GM08714 (cell line): ENCODE results near the gene TSPAN9.
"Not testable (repeated sequence)": the region's sequence is repeated elsewhere in the genome, so short reads cannot be mapped to it uniquely, and the experiment has no call there.

Experiments
- H3K4me3 ChIP-seq: fragments of 200-500 bp; sonication (Bioruptor generic); 2 replicates; pipeline ENCODE4 v1.5.1; 2014; ENCODE audit warnings: mild to moderate bottlenecking, low read length, inconsistent platforms
- ZNF274 ChIP-seq: IDR thresholded peaks from 2 replicates; pipeline ENCODE4 v1.6.1; 2012; ENCODE audit warnings: mild to moderate bottlenecking, low read depth, low read length

TSPAN9 gene

GRCh38 chr12:3055026-3055703 is 22.0 kb upstream of the TSPAN9 start:
- TF ChIP-seq ZNF274, result no peak
- no peak overlapping the region for H3K4me3 ChIP-seq

GRCh38 chr12:3055704-3056467 is 21.3 kb upstream of the TSPAN9 start:
- TF ChIP-seq ZNF274, result no peak
- no peak overlapping the region for H3K4me3 ChIP-seq

- no peak overlapping the region for H3K4me3 ChIP-seq
- TF ChIP-seq ZNF274, result no peak
Measured at GRCh38 chr12:3061059-3061458, 16.1 kb upstream of the TSPAN9 start.

- TF ChIP-seq ZNF274, result no peak
- H3K4me3 ChIP-seq, result no peak overlapping the region
Measured at GRCh38 chr12:3061501-3062215, 15.5 kb upstream of the TSPAN9 start.

- no peak for TF ChIP-seq ZNF274
- no peak overlapping the region for H3K4me3 ChIP-seq
Measured at GRCh38 chr12:3065300-3065699, 11.9 kb upstream of the TSPAN9 start.

DNA sequence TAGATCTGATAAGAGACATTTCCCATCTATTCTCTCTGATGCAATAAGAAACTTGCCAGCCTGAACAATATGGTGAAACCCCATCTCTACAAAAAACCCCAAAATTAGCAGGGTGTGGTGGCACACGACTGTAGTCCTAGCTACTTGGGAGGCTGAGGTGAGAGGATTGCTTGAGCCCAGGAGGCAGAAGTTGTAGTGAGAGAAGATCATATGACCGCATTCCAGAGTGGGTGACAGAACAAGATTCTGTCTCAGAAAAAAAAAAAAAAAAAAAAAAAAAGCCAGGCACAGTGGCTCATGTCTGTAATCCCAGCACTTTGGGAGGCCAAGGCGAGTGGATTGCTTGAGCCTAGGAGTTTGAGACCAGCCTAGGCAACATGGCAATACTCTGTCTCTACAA is 11.3 kb upstream of the TSPAN9 start:
- H3K4me3 ChIP-seq, result not testable (repeated sequence)

DNA sequence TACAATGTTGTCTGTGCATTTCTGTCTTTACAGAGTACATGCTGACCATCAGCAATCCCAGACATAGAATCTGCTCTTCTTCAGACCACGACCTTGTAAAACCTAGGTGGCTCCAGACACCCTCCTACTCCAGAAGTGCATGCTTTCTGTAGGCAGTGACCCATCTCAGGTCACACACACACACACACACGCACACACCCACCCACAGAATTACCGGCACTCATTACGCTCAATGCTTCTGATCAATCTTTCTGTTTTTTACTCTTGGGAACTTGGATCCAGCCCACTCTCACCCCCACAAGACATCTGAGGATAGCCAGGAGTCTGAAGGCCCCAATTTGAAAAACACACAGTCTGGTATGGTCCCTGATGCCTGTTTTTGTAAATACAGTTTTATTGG is 7.5 kb upstream of the TSPAN9 start:
- TF ChIP-seq ZNF274, result no peak
- H3K4me3 ChIP-seq, result no peak overlapping the region

DNA sequence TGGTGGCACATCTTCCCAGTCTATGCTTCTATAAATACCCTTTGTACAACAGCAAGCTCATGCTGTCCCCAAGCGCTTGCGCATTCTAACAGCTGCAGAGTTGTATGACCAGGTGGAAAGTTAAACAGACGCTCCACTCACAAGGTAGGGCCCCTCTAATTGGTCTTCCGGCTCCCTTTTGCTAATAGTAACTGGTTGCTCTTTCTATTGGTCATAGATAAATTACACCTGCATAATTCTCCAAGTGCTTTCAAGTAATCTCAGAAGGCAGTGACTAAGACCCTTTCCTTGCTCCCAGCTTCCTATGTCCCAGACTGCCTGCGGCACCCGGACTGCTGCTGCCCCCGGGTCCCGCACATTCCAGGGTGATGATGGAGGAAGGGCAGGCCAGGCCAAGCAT is 6.1 kb upstream of the TSPAN9 start:
- TF ChIP-seq ZNF274, result no peak
- H3K4me3 ChIP-seq, result no peak overlapping the region

- H3K4me3 ChIP-seq, result no peak overlapping the region
- TF ChIP-seq ZNF274, result no peak
Measured at GRCh38 chr12:3071710-3072109, 5.5 kb upstream of the TSPAN9 start.

- H3K4me3 ChIP-seq, result no peak overlapping the region
- TF ChIP-seq ZNF274, result no peak
Measured at GRCh38 chr12:3073438-3074250, 3.5 kb upstream of the TSPAN9 start.

DNA sequence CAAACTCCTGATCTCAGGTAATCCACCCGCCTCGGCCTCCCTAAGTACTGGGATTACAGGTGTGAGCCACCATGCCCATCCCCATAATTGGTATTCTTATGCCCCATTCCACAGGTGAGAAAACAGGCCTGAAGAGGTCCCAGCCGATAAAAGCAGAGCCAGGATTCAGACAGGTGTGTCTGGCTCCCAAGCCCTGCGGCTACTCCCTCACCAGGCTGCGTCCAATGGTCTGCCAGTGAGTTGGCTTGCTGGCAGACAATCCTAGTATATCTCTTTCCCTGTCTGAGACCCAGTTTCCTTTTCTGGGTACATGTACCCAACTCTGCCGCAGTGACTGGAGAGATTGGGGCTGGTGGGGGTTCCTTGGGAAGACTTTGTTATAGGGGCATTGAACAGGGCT is 1.9 kb upstream of the TSPAN9 start:
- H3K4me3 ChIP-seq, result no peak overlapping the region
- no peak for TF ChIP-seq ZNF274

- no peak for TF ChIP-seq ZNF274
- peak overlapping the region; percentile 58; the same call in 1 of the 2 replicates for H3K4me3 ChIP-seq
Measured at GRCh38 chr12:3077572-3078081, 448 bp downstream of the TSPAN9 start.

GRCh38 chr12:3078086-3078820 is 1.1 kb downstream of the TSPAN9 start:
- TF ChIP-seq ZNF274, result no peak

More at GRCh38 chr12:3078086-3078820, 1.1 kb downstream of the TSPAN9 start:
- H3K4me3 ChIP-seq, result no peak overlapping the region
